Activated CD4-positive, alpha-beta memory T cell treated with anti-CD3 and anti-CD28 coated beads, Interleukin-2, amount 10 ng/mL, durations not matched to agents 7 days and 5 days (primary cell): Measurements from ENCODE around the gene PTCH2. TPM values are rescaled to one million over a fixed set of nuclear protein-coding genes. Genes with fewer than 3 reads are reported as not detected.
"Not testable (repeated sequence)": the region's sequence is repeated elsewhere in the genome, so short reads cannot be mapped to it uniquely, and the experiment has no call there.

Experiments used
- CTCF ChIA-PET: fragments of 350-600 bp; sonication (Branson Sonifier 250); formaldehyde crosslinking; loops from one replicate; lab custom pipeline; 2021; ENCODE audit warnings: antibody characterized with exemption, inconsistent platforms; lab: Charles Lee
- POLR2A ChIA-PET: fragments of 350-600 bp; sonication (Branson Sonifier 250); formaldehyde crosslinking; loops from one replicate; lab custom pipeline; 2021; ENCODE audit warnings: antibody characterized with exemption; lab: Charles Lee
- DNase-seq: peaks from one replicate; pipeline ENCODE4 v3.0.0-alpha.2; 2020
- H3K27ac Mint-ChIP-seq: one replicate; pipeline ENCODE4 v1.8.0; 2021; ENCODE audit warnings: mild to moderate bottlenecking, mixed read lengths
- H3K27me3 Mint-ChIP-seq: one replicate; pipeline ENCODE4 v1.8.0; 2021; ENCODE audit warnings: mixed read lengths
- H3K36me3 Mint-ChIP-seq: one replicate; pipeline ENCODE4 v1.8.0; 2021; ENCODE audit warnings: low read depth, mixed read lengths
- H3K4me1 Mint-ChIP-seq: one replicate; pipeline ENCODE4 v1.8.0; 2021; ENCODE audit warnings: mixed read lengths
- H3K4me3 Mint-ChIP-seq: one replicate; pipeline ENCODE4 v1.8.0; 2021; ENCODE audit warnings: mild to moderate bottlenecking, mixed read lengths
- H3K9me3 Mint-ChIP-seq: one replicate; pipeline ENCODE4 v1.8.0; 2021; ENCODE audit warnings: mixed read lengths
- total RNA-seq, 2 experiments: library from RNA; stranded (reverse); gene quantifications; one replicate each; pipeline ENCODE4 v1.2.3, GENCODE V29; 2021

PTCH2 gene
- total RNA-seq, 2 experiments from 2014 or later, result 0.58 to 1.0 TPM

DNA sequence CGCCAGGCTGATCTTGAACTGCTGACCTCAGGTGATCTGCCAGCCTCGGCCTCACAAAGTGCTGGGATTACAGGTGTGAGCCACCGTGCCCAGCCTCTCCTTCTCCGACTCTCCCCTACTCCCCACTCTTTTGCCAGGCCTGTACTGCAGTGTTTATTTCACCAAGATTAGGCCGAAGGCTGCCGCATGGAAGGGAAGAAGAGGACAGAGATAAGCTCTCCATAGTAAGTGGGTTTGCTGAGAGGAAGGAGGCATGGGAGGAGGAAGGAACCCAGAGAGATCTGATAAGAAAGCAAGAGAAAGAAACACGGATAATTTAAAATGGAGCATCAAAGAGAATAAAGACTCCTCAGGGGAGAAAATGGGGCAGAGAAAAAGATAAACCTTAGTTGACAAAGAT is 8.7 kb downstream of the PTCH2 start:
- ChIA-PET POLR2A (interaction anchor here (1.0 to 4.0 kb wide), 2 partner anchors 15 to 34 kb away, joined by 3 to 16 read pairs; partner anchors contain the start of gene PLK3), CTCF (interaction anchor here (0.8 to 1.4 kb wide), 5 partner anchors 13 to 177 kb away, joined by 3 to 6 read pairs (median 4); partner anchors contain the start of genes HECTD3, PLK3 and UROD)
- DNase-seq, result no peak
- Mint-ChIP-seq H3K4me1 (peaks cover 7% of the 10 kb centered on the region), H3K27ac (no peak overlapping the region), H3K36me3 (no peaks in the 10 kb centered on the region), H3K27me3 (no peaks in the 10 kb centered on the region), H3K9me3 (no peaks in the 10 kb centered on the region), H3K4me3 (no peak overlapping the region)

DNA sequence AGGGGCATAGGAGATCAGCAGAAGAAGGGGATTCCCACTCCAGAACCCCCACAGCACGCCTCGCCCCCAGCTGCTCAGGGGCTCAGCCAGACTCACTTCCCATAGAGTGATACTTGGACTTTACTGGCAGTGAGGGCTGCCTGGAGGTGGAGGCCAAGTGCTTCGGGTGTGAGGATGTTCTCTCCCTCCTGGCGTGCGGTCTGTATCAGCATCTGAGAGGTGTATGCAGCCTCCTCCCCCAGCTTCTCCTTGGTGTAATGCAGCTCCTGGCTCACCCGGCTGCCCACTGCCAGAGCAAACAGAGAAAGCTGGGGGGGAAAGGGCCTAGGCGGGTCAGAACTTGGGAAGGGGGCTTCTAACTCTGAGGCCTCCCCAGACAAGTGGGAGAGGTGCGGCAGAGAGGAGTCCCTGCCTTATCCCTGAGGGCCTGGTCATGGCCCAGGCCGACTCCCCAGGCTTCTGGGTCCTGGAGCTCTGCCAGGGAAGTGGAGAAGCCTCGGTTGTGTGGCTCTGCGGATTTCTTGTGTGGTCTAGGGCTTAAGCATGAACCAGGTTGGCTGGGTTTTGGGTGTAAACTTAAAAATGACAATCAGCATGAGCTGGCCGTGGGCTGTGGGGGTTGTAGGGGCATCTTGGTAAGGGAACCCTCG is 10.9 kb downstream of the PTCH2 start:
- Mint-ChIP-seq H3K27ac (no peak overlapping the region), H3K4me3 (no peak overlapping the region), H3K27me3 (no peaks in the 10 kb centered on the region), H3K9me3 (no peaks in the 10 kb centered on the region), H3K36me3 (no peaks in the 10 kb centered on the region), H3K4me1 (peaks cover 7% of the 10 kb centered on the region)
- DNase-seq, result no peak
- ChIA-PET CTCF (interaction anchor here (1.2 kb wide), 1 partner anchor 32 kb away, joined by 3 read pairs; the partner anchor contains the start of gene PLK3), POLR2A (interaction anchor here (1.1 to 1.2 kb wide), 2 partner anchors 13 to 47 kb away, joined by 3 to 6 read pairs; no protein-coding TSS in a partner anchor)

DNA sequence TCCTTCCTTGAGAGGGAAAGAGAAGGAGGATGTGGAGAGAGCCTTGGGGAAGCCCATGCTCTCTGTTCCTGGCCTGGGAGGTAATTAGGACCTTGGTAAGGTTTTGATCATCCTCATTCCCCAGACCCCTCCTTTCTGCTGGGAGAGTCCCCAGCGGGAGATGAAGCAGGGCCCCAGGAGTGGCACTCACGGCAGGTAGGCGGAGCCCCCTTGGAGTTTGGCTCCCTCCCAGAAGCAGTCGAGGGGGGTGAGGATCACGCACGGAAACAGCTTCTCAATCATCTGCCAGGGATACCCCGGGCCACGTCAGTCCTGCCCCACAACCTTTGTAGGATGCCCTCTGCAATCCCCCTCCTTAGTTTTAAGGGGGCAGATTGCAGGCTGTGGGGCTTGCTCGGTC is 11.5 kb downstream of the PTCH2 start:
- H3K27me3 Mint-ChIP-seq, result no peaks in the 10 kb centered on the region
- CTCF ChIA-PET, result interaction anchor here (1.2 kb wide), 1 partner anchor 31 kb away, joined by 3 read pairs; the partner anchor contains the start of gene PLK3
- H3K27ac Mint-ChIP-seq, result no peak overlapping the region
- no peaks in the 10 kb centered on the region for H3K9me3 Mint-ChIP-seq
- POLR2A ChIA-PET, result interaction anchor here (0.7 to 2.8 kb wide), 3 partner anchors 11 to 46 kb away, joined by 3 to 38 read pairs (median 3); no protein-coding TSS in a partner anchor
- DNase-seq, result no peak
- H3K4me3 Mint-ChIP-seq, result no peak overlapping the region
- H3K36me3 Mint-ChIP-seq, result no peaks in the 10 kb centered on the region
- H3K4me1 Mint-ChIP-seq, result peaks cover 7% of the 10 kb centered on the region

DNA sequence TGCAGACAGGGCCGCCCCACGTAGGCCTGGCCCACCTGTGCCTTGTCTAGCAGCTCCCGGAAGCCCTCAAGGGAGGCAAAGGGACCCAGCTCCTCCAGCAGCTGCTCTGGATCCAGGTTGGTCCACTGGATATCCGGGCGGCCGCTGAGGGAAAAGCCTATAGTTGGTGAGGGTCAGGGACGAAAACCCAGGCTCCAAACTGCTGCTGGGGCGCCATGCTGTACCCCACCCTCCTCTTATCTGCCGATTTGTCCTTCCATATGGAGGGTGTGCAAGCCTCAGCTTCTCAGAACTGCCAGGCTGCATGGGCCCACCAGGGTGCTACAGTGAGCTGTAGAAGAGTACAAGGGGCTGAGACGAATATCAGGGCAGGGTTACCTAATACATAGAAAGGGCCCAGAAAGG is 12.2 kb downstream of the PTCH2 start:
- Mint-ChIP-seq H3K27me3 (no peaks in the 10 kb centered on the region), H3K9me3 (no peaks in the 10 kb centered on the region), H3K4me1 (peaks cover 4% of the 10 kb centered on the region), H3K27ac (no peak overlapping the region), H3K36me3 (no peaks in the 10 kb centered on the region), H3K4me3 (no peak overlapping the region)
- POLR2A ChIA-PET, result interaction anchor here (0.7 to 2.8 kb wide), 6 partner anchors 11 to 155 kb away, joined by 3 to 38 read pairs (median 3); partner anchors contain the start of genes PLK3 and PTCH2
- DNase-seq, result no peak
- CTCF ChIA-PET, result no interaction called here

DNA sequence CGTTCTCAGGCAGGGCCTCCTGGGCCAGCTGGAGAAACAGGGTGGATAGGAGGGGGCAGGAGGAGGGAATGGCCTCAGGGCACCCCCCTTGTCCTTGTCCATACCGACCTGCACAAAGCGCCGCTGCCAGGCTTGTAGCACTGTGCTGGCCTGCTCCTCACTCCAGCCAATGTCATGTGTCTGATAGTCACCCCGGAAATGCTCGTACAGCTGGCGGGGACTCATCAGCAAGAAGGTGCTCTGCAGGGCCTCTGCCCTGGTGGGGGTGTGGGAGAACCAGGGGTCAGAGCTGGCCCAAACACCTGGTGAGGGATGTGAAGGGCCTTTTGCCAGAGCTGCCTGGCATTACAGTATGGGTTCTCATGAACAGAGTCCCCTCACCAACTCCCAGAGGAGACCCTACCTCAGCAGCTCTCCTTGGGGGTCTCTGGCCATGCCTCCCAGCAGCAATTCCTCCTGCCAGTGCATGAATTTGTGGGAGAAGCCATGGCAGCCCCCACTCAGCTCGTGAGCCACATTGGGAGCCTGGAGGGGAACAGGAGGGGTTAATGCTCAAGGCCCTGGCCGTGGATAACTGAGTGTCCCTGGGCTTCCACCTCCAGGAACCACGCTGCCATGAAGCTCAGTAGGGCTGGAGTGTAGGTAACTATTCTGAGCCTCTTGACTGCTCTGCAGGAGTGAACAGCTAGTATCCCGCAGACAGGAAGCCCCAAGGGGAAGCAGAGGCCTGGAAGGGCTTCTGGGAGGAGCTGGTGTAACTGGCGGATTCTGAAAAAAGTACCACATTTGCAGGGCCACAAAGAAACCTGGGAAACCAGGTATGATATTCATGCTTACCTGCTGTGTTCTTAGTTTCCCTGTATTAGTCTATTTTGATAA is 13.3 kb downstream of the PTCH2 start:
- Mint-ChIP-seq H3K27me3 (no peaks in the 10 kb centered on the region), H3K4me1 (no peaks in the 10 kb centered on the region), H3K36me3 (no peaks in the 10 kb centered on the region), H3K4me3 (no peak overlapping the region), H3K9me3 (no peaks in the 10 kb centered on the region), H3K27ac (no peak overlapping the region)
- ChIA-PET CTCF (interaction anchor here (0.9 kb wide), 1 partner anchor 9 kb away, joined by 3 read pairs; no protein-coding TSS in a partner anchor), POLR2A (interaction anchor here (1.4 to 2.8 kb wide), 2 partner anchors 9 to 29 kb away, joined by 7 to 38 read pairs; partner anchors contain the start of gene PLK3)
- DNase-seq, result no peak

DNA sequence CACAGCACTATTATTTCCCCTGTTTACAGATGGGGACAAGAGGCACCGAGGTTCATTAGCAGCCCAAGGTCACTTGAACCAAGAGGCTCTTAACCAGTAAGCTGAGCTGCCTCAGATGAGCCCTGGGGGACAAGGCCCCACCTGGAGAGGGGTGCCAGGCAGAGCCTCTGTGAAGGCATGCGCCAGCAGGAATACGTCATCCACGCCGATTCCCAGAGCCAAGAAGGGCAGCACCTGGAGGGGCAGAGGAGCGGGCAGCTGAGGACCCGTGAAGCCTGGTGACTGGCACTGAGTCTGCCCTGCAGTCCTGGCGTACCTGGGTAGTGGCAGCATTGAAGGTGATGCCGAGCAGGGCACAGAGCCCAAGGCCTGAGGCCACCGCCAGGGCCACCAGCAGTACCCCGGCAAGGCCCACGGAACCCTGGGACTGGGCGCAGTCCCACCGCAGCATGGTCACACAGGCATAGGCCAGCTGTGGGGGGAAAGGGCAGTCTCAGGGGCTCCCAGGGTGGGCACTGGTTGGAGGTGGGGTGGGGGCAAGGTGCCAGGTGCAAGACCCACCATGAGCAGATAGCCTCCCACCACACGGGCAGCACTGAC is 14.1 kb downstream of the PTCH2 start:
- Mint-ChIP-seq H3K4me3 (no peak overlapping the region), H3K9me3 (no peaks in the 10 kb centered on the region), H3K27me3 (no peaks in the 10 kb centered on the region), H3K36me3 (no peaks in the 10 kb centered on the region), H3K27ac (no peak overlapping the region), H3K4me1 (no peaks in the 10 kb centered on the region)
- no peak for DNase-seq
- CTCF ChIA-PET, result no interaction called here
- POLR2A ChIA-PET, result interaction anchor here (2.8 kb wide), 1 partner anchor 9 kb away, joined by 38 read pairs; no protein-coding TSS in a partner anchor

DNA sequence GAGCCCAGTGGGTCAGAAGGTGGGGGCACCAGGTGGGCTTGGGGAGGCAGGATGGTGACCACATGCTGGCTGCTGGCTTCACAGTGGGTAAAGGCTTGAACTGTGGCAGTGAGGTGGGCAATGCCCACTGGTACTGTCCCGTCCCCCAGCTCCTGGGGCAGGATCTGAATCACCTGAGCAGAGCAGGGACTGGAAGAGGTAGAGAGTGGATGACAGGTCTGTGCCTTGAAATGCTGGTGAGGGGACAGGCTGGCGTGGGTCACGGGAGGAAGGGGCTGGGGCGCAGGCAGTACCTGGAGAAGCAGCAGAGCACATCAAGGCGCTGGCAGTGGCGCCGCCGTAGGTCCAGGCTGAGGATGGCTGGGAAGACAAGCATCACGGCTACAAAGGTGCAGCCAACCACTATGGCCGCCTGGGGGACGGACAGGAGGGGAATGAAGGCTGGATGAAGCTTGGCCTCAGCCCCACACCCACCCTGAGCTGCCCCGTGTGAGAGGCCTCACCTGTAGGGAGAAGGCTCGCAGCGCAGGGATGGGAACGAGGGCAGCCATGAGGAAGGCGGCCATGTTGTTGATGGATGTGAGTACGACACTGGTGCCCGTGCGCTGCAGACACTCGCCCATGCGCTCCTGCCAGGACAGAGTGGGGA is 14.9 kb downstream of the PTCH2 start:
- Mint-ChIP-seq H3K9me3 (no peaks in the 10 kb centered on the region), H3K4me3 (no peak overlapping the region), H3K4me1 (no peaks in the 10 kb centered on the region), H3K27ac (no peak overlapping the region), H3K36me3 (no peaks in the 10 kb centered on the region), H3K27me3 (no peaks in the 10 kb centered on the region)
- DNase-seq, result no peak
- CTCF ChIA-PET, result no interaction called here
- POLR2A ChIA-PET, result interaction anchor here (1.0 to 11.9 kb wide), 4 partner anchors 9 to 106 kb away, joined by 4 to 960 read pairs (median 10); partner anchors contain the start of genes BTBD19, DYNLT4, PLK3 and RNU5D-1

DNA sequence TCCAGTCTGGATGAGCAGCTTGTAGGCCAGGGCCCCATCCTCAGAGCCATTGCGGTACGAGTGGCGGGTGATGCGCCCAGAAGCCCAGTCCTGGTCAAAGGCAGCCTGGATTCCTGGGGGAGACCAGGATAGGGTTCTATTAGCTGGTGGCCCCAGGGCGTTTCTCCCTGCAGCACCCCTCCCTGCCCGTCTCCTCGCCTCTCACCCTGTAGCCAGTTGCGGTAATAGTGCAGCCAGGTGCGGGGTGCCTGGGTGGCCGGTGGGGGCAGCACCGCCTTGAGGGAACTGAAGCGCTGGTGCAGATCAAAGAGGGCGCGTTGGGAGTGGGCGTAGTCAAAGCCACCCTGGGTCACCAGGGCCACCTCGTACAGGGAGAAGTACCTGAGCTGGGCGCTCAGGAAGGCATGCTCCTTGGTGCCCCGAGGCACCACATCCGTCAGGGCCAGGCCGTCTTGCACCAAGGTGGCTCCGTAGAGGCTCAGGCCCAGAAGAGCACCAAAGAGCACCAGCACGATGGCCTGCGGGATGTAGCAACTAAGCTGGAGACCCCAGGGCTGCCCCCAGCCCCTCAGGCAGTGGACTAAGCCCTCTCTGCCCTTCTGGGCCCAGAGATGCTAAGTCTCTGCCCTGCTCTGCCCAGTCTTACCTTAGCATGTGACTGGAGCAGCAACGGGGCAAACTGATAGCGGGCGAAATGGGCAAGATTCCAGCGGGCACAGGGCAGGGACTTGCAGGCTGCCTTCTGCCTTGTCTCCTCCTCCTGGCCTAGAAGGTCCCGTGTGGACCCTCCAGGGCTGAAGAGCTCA is 15.7 kb downstream of the PTCH2 start:
- DNase-seq, result no peak
- POLR2A ChIA-PET, result interaction anchor here (0.9 to 11.9 kb wide), 5 partner anchors 8 to 105 kb away, joined by 4 to 960 read pairs (median 4); partner anchors contain the start of genes BTBD19, DYNLT4, PLK3 and RNU5D-1
- H3K4me1 Mint-ChIP-seq, result peaks cover 4% of the 10 kb centered on the region

DNA sequence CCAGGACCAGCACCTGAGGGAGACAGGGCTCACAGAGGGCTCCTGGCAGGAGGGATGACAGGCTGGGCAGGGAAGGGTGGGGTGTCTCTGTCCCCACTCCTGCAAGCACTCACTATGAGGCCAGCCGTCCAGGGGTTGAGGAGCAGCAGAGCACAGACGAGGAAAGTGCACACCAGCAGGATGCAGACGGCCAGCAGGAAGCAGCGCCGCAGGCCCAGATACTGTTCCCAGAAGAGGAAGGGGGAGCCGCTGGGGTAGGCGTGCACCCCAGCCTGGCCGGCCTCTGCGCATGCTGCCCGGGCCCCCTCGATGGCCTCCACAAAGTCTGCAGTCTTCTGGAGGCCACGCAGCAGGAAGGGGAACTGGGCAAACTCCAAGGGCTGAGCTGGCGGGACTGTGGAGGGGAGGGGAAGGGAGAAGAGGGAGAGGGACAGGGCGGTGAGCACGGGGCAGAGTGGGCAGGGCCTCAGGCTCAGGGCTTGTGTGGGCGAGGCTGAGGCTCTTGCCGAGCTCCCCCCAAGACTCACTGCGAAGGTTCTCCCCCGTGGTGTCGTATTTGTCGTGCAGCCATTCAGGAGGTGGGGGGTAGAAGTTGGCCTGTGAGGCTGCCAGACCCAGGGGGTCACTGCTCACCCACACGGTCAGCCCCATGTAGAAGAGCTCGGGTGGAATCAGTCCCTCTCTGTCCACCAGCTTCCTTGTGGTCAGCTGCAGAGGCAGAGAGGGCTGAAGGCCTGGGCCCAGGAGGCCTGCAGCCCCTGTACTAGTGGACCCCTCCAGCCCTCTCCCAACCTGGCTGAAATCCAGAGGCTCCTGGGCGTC is 16.5 kb downstream of the PTCH2 start:
- no peak overlapping the region for H3K4me3 Mint-ChIP-seq
- CTCF ChIA-PET, result interaction anchor here (0.6 to 1.0 kb wide), 3 partner anchors 10 to 18 kb away, joined by 3 read pairs; no protein-coding TSS in a partner anchor
- no peaks in the 10 kb centered on the region for H3K9me3 Mint-ChIP-seq
- no peak overlapping the region for H3K27ac Mint-ChIP-seq
- DNase-seq, result no peak
- peaks cover 4% of the 10 kb centered on the region for H3K4me1 Mint-ChIP-seq
- no peaks in the 10 kb centered on the region for H3K36me3 Mint-ChIP-seq
- no peaks in the 10 kb centered on the region for H3K27me3 Mint-ChIP-seq
- POLR2A ChIA-PET, result interaction anchor here (0.9 to 11.9 kb wide), 5 partner anchors 10 to 104 kb away, joined by 4 to 960 read pairs (median 4); partner anchors contain the start of genes BTBD19, DYNLT4, PLK3 and RNU5D-1

More for the DNA sequence above, 15.7 kb downstream of the PTCH2 start:
- Mint-ChIP-seq H3K4me3 (no peak overlapping the region), H3K27ac (no peak overlapping the region), H3K9me3 (no peaks in the 10 kb centered on the region), H3K36me3 (no peaks in the 10 kb centered on the region), H3K27me3 (no peaks in the 10 kb centered on the region)
- CTCF ChIA-PET, result interaction anchor here (0.6 kb wide), 1 partner anchor 17 kb away, joined by 3 read pairs; no protein-coding TSS in a partner anchor

DNA sequence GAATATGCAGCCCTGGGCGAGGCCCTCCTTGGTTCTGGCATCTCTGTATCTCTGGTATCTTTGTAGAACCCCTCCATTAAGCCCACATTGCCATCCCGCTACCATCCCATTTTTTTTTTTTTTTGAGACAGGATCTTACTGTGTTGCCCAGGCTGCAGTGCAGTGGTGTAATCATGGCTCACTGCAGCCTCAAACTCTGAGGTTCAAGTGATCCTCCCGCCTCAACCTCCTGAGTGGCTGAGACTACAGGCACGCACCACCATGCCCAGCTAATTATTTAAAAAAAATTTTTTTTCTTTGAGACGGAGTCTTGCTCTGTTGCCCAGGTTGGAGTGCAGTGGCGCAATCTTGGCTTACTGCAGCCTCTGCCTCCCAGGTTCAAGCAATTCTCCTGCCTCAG is 18.7 kb downstream of the PTCH2 start:
- POLR2A ChIA-PET, result interaction anchor here (1.8 to 11.9 kb wide), 3 partner anchors 20 to 103 kb away, joined by 3 to 960 read pairs (median 330); partner anchors contain the start of genes BTBD19, DYNLT4 and PLK3
- not testable (repeated sequence) for H3K27me3 Mint-ChIP-seq, H3K4me3 Mint-ChIP-seq, H3K27ac Mint-ChIP-seq, H3K36me3 Mint-ChIP-seq, H3K9me3 Mint-ChIP-seq, DNase-seq
- CTCF ChIA-PET, result interaction anchor here (1.6 kb wide), 1 partner anchor 24 kb away, joined by 3 read pairs; the partner anchor contains the start of gene PLK3
- peaks cover 20% of the 10 kb centered on the region for H3K4me1 Mint-ChIP-seq
